GM12872 (cell line): ENCODE data around the gene ARHGAP26.

Experiments
- CTCF ChIP-seq: IDR thresholded peaks from 3 replicates; pipeline ENCODE4 v1.5.1; 2011; ENCODE audit warnings: low read depth, mild to moderate bottlenecking, low read length, moderate library complexity; ENCODE audit not compliant: insufficient read depth

The ARHGAP26 gene

DNA sequence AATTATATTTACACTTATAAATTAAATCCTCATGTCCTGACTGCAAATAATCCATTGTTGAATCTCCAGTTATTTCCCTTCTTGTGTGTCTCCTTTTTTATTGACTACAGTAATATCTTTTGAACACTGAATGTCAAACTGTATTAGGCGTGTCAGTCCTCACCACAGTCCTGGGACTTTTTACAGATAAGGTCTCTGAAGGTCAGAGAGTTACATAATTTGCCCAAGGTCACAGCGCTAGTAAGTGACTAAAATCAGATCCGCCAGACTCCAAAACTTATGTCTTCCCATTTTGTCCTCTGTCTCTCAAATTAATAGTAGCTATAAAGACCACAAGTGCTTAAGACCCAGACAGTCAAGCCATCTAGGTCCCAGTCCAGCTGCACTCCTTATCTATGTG lies 359.0 kb downstream of the ARHGAP26 start:
- no peak for TF ChIP-seq CTCF

GRCh38 chr5:143129910-143130612 lies 359.9 kb downstream of the ARHGAP26 start:
- TF ChIP-seq CTCF = no peak

DNA sequence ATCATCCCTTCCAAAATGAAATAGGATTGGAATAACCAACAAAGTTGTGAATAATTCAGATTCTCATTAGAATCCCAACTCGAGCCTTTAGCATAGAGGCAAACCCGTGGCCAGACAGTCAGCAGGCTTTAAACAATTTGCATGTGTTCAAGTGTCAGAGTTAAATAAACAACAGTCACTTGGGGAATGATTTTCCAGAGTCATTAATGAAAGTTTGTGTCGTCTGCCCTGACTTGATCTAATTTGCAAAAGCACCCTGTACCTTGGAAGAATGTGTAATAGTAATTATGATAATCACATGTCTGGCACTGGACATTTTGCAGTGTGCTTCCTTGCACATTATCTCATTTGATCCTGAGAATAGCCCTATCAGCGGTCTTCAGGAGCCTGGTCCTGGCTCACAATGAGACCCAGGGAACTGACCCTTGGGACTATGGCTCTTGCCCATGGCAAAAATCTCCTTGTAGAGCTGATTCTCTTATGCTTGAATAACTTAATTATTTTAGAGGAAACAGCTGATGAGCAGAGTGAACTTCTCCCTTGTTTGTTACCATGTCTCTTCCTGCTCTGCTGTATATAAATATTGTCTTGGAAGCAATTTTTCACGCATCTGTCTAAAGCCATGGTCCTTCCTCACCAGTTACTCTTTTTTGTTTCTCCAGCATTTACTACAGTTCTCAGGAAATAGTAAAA lies 360.6 kb downstream of the ARHGAP26 start:
- TF ChIP-seq CTCF = no peak

DNA sequence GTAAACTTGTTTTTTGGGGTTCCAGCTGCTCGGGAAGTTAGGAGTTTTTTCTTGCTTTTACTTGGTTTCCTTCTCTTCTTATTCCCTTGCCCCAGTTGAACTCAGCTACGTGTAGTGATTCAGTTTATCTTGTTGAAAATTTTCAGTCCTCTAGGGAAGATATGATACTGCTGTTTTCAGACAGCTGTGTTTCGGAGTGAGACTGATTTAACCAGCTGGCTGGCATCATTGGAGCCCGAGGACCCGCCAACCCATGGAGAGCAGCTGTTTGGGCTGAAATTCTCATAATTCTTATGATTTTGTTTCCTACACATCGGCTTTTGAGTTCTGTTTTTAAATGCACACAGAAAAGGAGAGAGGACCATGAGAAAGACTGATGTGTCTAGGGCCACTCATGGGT lies 361.8 kb downstream of the ARHGAP26 start:
- TF ChIP-seq CTCF = no peak

DNA sequence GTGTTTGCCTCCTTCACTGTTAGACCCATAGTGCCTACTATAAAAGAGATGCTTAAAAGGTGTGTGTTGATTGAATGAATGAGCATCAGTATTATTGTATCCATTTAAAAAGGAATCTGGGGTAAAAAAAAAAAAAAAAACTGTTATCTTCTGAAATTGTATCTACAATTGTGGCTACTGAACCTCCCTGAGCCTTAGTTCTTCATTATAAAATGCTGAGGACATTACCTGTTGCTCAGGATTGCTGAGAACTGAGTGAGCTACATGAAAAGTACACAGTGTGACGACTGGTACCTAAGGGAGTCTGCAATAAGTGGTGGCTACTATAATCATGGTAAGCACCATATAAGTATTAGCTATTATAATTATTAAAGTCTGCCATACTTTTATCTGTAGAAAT lies 362.6 kb downstream of the ARHGAP26 start:
- no peak for TF ChIP-seq CTCF

GRCh38 chr5:143133721-143134120 lies 363.5 kb downstream of the ARHGAP26 start:
- no peak for TF ChIP-seq CTCF

GRCh38 chr5:143134269-143134668 lies 364.1 kb downstream of the ARHGAP26 start:
- TF ChIP-seq CTCF = no peak
